ENCODE results near the gene BBX.

BBX gene

DNA sequence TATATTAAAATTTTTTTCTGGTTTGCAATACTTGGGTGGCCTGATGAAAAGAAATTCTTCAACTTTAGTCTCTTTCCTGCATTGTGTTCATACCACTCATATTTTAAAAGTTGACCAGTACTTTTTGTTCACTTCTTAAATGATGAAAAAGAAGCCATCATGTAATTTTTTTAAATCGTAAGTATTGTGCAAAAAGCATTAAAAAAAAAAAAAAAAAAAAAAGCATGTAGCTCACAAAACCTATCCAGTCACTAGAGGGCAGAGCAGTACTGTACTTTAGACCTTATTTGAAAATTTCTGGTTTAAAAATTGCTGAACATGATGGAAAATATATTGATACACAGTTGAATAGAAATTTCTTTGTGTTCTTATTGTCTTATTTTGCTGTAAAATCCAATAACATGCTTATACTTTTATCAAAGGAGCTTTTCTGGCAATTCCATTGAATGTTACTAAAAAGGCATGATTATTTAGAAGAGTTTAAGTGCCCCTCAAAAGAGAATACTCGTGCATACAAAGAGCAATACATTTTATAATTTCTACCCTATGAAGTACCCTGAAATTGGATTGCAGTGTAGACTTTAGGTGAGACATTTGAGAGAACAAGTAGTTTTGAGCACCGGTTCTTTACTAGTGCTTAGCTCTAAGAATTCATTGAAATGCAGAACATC lies 137.7 kb downstream of the BBX start:
- DNase-seq = no peak

DNA sequence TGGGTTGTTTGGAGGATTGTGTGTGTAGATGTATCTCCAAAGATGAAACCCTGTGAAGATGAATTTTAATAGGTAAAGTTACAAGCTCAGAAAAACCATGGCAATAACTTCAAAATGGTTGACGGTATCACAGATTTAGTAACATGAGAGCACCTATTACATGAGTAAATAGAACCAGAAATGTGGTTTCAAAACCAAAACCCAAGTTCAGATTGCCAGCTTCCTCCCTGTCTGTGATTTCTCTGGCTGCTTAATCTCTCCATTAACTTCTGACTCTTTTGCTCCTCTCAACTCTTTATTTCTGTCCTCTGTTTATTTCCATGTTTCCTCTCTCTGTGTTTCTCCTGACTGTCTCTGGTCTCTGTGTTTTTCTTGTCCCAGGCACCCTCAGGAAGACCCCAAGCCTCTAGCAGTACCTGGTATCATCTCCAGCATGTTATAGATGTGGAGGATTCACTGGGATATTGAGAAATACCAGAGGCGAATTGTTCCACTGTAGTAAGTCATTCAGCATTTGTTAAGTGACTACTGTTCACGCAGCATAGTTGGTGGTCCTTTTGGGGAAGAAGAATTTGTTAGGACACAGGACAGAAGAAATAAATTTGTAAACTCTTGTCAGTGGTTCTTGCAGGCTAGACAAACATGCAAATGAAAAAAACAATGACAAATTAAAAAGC lies 138.8 kb downstream of the BBX start:
- no peak for DNase-seq

DNA sequence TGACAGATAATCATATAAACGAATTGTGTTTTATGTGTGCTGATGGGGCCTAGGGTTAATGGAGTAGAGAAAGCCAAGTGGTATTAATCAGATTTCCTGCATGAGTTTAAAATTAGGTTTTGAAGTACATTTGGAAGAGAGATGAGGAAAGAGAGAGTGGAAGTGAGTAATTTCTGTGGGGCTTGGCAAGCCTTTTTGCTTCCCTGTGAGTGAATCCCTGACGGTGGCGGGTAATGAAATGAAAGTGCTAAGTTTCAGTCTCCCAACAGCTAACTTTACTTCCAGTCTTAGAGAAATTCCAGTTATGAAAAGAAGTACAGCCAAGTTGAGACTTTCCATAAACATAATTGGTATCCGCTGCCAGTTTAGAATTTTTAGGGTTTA lies 139.4 kb downstream of the BBX start:
- no peak for DNase-seq

DNA sequence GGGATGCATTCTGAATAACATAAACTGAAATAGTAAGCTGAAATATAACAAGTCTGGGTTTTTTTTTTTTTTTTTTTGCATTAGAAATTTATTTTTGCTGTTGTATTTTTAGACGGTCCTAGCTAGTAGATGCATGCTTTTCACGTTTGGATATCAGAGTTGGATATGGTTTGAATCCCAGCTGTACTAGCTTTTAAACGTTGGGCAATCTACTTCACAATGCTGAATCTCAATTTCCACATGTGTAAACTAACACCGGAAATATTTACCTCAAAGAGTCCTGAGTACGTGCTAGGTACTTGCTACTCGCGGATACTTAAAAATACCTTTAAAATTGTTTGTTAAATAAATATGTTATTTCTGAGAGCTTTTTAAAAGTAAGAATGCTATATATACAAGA lies 139.8 kb downstream of the BBX start:
- DNase-seq = no peak

DNA sequence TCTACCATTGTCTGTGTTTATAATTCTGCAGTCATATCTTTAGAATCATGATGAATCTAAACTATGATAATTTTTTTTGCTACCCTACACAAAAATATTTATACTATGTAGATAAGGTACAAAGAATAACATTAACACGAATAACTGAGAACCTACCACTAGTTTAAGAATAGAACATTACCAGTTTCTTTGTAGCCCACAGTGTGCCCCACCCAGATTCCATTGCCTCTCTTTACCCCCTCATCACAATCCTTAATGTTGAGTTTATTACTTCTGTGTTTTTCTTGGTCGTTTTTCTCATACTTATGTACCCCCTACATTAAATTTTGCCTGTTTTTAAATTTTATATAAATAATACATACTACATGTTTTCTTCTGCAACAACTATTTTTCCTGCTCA lies 140.5 kb downstream of the BBX start:
- no peak for DNase-seq

DNA sequence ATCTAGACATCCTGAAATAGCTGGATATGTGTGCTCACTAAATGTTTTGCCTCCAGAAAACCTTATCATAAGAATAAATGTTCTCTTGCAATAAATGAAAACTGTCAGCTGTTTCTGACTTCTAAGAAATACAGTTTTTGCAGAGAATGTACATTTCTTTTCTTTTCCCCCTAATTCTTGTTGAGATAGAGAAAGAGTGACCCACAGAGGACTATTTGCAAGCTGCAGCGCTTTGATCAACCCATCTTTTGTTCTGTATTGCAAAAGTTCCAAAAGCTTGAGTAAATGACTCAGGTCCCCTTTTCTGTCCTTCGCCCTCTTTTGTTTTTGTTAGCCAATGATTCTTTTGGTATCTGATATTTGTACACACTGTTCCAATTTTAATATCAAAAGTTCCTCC lies 141.9 kb downstream of the BBX start:
- no peak for DNase-seq

DNA sequence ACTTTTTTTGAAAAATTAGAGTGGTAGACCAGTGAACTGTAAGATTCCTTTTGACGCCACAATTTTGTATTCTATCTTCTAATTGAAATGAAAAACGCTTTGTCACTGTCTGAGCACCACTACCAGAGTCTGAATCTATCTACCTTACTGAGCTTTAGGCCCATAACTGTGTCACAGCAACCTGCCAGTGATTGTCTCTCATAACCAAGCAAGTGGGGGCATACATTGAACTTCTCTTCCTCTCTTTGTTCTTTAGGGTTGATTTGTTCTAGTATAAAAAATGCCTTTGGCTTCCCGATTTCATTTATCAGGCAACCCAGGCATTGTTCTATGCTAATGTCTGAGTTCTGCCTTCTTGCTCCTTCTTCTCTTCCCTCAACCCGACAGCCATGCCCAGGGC lies 142.6 kb downstream of the BBX start:
- DNase-seq = no peak

DNA sequence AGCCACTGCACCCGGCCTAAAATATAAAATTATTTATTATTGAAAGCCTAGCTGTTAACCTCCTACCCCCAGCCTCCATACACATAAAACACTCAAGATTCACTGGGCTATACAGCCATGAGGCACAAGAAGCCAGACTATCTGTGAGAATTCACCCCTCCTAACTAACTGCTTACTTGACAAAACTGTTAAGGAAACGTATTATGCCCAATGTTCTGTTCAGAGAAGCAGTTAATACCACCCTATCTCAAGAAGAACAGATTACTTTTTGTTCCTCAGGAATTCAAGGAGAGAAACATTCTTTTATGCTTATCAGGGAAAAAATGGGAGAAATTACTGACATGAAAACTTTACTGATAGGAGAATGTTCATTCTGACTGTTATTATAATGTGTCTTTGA lies 144.1 kb downstream of the BBX start:
- DNase-seq = no peak

DNA sequence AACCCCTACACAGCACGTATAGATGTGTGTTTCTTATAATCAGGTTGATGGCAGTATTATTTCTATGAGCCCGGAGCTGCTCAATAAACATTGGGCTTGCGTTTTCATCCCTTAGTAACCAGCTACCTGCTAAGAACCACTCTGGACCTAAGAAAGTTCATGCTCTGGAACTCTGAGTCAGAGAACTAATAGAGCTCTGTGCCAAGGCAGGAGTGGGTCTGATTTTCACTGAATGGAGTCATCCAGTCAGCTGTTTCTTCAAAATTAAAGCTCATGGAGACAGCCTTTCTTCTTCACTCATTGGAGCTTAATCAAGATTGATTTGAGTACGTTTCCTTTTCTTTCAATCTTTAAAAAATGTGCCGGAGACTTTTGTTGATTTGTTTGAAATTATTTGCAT lies 145.7 kb downstream of the BBX start:
- DNase-seq = no peak

DNA sequence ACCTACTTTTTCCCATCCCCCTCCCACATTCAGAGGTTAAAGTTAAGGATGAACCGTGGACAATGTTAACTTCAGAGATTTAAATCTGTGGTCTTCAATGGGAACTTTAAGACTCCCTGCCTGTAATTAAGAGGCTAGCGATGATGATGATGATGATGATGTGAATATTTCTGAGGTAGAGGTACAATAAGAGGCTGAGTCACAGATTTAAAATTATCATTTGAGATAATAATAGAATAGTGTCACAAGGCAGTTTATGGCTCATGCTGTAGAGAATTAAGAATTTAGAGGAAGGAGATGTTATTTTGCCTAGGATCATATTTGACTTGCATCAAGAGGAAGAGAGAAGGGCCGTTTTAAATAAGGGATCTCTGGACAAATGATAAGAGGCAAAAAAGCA lies 146.2 kb downstream of the BBX start:
- DNase-seq = no peak

DNA sequence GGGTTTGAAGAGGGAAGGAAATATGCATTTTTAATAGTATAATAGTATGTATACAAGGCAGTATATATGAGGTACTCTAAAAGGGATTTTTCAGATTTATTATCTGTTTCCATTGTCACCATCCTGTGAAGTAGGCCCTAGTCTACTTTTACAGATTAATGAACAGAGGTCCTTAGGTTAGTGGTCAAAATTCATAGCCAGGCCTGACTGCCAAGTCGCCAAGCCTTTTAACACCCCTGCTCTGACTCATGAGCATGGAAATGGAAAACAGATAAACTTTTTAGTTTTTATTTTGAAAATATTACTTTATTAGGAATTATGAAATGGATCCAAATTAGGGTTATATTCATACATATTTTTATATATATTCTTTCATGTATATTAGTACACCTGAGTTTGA lies 146.9 kb downstream of the BBX start:
- no peak for DNase-seq

DNA sequence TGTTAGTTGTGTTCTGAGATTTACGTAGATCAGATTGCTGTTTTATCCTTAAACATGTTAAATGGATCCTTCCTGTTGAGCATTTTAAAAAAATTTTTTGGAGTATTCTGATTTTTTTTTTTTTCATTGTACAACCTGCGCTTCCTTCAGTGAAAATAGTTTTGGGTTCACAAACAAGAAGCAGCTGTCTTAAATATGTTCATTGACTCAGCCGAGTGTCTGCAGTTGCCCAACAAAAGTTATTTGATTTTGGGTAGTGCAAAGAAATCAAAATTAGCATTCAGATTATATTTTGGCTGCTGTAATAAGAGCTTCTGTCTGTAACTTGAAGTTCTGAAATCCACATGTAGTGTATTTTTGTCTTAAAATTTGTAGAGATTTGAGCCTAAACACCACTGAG lies 148.2 kb downstream of the BBX start:
- no peak for DNase-seq

DNA sequence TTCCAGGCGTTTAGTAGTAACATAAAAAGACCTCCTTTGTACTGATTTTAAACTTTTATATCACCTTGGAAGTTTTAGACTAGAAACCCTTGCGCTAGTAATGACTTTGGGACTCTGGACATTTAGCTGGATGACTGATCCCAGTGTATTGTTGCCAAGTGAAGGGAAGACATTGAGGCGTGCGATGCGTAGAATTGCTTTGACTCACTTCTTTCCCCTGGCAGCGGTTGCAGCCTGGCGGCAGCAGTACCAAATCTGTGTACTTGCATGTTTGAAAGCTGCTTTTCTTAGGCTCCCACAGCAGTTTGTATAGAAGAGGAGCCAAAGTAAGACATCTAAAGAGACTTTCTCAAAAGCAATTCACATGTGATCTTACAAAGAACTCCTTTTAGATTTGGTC lies 151.6 kb downstream of the BBX start:
- no peak for DNase-seq

DNA sequence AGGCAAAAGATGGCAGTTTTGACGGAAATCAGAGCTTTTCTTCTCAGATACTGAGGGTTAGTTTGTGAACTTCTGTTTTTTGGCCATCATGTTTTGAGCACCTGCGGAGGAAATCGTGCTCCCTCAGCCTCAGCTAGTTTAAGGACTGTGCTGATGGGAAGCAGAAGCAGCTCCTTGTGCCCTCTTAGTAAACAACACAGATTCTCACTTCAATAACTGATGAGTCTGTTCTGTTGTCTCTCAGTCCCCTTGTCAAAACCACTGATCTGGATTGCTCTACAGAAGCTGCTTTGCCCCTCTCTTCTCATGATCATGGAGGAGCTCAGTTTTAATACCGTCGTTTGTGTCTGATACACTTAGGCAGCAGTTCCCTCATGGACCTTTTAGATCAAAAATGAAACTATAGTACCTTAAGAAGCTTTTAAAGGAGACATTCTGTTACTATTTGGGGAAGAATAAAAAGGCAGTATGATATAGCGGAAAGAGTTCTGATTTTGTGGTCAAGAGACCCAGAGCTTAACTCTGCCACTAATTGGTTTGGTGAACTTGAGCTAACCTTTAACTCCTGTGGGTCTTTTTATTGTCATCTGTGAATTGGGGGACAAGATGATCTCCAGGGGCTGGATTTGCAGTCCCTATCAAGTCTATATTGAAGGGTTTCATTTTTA lies 152.6 kb downstream of the BBX start:
- no peak for DNase-seq

DNA sequence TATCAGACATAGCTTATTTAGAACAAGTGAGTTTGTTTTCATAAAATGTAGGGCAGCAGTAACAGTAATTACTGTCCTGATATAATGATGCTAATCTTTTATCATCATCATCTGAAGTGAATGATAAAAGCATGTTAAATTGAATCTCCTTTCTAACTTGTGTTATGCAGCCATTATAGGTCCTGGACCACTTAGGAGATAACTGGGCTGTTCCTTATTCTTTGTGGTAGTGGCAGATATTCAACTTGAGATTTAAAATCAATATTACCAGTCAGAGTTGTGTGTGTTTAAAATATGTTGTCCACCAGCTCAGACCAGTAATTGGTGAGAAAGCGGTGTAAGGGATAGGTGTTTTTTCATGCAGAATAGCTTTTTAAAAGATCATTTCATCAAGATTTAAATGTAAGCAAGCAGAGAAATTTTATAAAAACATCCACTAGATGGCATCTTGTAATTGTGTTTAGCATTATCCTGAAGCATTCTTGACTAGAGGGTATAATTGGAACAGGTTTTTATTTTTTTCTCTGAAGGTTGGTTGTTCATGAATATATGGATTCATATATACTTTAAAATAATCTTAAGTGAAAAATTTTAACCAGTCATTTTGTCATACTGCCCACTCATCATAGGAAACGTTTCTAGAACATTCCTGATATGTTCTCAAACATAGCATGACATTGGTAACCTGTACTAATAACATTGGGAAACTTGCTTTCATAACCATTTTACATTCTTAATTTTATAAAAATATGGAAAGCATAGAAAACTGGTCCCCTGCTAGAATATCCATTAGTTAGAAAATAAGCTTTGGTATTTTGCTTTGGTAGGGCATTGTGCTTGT lies 153.9 kb downstream of the BBX start:
- DNase-seq = no peak

DNA sequence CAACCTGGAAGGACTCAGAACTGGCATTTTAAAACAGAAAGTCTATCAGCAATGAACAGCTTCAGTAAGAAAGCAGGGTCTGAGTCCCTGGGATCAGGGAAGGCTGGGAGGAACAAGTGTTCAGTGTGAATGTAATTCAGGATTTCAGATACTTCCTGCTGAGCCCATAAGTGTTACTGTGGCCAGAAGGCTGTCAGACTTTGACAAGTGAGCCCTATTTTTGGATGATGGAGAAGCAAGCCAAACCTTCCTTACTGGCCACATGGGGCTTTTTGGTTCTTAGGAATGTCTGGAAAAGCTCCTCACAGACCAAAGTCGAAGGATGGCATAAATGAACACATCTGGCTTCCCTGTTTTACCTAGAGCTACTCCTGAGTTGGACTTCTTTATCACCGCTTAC lies 157.2 kb downstream of the BBX start:
- DNase-seq = no peak

DNA sequence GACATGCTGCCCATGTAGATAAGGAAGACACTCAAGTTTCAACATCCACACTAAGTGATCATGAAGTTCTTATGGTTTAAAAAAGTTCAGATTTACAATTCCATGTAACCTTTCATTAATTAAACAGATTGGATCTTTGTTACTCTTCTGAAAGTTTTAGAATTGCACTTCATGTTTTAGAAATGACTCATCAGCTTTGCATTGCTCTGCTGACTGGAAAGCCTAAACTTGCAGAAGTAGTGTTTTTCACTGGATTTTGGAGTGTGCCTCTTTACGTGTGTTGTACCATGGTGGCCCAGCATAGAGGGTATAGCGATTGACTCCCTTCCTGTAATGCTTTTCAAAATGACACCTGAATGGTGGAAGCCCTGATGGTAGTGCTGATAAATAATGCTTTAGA lies 157.9 kb downstream of the BBX start:
- DNase-seq = no peak

DNA sequence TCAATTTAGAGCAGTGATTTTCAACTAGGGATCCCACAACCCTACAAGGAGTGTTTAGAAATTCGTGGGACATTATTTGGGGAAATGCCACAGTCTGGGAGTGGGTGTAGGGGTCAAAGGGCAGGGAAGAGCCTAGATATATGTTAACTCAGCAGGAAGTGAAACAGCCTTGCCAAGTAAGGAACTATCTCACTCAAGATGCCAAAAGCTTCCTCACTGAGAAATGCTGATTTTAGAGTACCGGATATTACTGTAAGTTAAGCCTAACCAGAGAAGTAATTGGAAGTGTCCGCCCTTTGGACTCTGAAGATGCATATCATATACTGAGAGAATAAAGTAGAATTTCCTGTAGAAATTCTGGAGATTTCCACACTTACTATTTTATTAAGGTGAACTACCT lies 158.6 kb downstream of the BBX start:
- DNase-seq = no peak

DNA sequence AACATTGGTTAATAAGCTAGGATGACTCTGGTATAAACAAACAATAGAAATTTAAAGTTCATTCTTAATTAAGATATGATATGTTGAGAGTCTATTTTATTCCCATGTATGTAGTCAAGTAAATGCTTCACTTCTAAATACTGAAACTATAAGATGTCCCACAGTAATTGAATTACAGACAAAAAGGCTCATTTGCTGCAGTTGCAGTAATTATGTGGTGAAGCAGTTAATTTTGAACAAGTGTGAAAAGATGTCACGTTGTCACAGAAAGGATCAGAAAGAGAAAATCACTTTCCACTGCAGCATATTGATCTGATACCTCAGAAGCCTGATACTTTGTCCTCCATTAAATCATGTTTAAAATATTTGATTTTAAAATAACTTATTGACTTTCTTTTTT lies 159.8 kb downstream of the BBX start:
- DNase-seq = no peak

DNA sequence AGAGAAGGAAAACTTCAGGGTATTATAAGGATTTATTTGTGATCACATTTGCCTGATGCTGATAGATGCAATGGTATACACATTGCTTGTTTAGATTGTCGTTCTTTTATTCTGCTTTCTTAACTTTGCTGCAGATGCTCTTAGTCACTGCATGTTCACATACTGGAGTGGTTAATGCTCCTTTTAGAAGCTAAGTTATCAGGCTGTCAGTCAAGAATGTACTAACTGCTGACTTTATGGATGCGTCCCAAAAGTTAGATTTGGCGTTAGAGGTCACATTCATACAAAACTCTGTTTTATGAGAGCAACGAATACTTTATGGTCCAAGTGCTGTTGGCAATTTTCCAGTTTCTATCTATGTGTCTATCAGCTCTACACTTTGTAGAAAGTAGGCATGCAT lies 160.7 kb downstream of the BBX start:
- DNase-seq = no peak

DNA sequence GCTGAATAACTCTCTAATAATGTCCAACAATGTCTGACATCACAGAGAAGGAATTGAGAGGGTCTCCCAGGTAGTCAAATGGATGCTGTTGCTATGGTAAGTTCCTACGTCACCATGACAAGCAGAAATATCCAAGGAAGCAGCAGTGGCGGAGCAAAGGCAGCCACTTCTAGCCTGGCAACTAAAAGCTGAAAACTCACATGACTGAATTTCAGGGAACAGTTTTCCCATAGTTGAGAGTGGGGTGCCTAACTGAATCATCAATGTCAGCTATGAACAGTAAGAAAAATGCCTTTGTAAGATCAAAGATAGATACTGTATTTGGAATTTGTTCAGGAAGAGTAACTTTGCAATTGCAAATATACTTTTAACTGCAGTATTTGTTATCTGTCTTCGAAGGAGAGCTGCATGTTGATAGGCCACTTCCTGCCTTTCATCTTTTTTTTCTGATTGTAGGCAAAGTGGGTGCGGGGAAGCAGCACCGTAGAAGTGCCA lies 161.7 kb downstream of the BBX start:
- DNase-seq = no peak

DNA sequence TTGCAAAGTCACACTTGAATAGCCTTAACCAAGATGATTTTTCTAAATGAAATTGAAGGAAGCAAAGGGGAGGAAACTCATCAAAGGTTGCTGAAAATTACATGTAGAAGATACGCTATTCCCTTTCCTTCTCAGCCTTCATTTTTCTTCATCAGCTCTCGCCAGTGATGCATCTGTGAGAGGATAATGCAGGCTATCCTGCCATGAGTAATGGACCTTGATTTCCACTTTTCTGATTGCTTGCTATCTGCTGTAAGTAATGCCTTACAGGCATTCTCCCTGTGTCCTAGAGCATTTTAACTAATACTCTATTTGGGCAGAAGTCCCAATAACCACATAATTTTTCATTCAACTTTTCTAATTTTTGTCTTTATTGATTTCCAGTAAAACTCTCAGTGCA lies 162.6 kb downstream of the BBX start:
- no peak for DNase-seq

DNA sequence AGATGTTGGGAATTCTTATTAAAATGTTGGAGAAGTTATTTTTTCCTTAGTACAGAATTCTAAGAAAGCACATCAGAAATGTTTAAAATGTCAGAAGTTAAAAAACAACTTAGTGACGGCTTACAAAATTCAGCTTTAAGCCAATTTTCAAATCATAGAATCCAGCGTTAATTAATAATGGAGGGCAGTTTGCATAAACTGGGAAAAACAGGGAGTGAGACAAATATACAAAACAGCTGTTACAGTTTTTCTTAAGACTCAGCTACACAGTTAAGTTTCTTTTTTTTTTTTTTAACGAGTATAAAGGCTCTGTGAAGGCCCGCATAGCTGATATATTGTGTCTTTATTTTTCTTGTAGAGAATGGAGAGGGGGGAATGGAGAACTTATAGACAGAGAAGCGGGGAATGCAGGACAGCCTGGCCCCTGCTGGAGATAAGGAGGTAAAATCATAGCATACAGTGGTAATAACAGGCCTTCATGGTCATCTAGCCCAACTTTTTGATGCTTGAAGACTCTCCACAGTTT lies 164.4 kb downstream of the BBX start:
- DNase-seq = no peak
